SU-DHL-6 (cell line): ENCODE data around the gene MT1A.

ENCODE experiments used
- EZH2phosphoT487 ChIP-seq: fragments of 200-600 bp; sonication (generic), shearing (Covaris generic); conservative IDR thresholded peaks from 2 replicates; pipeline ENCODE4 v1.6.1; 2018; ENCODE audit warnings: mild to moderate bottlenecking, antibody characterized with exemption, low read length, moderate library complexity, mixed read lengths
- TF ChIP-seq, protein P1 (sequence below): fragments of 200-600 bp; sonication (generic); IDR thresholded peaks from one replicate; pipeline ENCODE4 v1.5.1; 2017; ENCODE audit warnings: antibody characterized with exemption, mild to moderate bottlenecking, low read length, moderate library complexity; ENCODE audit not compliant: insufficient read depth, poor library complexity, severe bottlenecking

DNA sequence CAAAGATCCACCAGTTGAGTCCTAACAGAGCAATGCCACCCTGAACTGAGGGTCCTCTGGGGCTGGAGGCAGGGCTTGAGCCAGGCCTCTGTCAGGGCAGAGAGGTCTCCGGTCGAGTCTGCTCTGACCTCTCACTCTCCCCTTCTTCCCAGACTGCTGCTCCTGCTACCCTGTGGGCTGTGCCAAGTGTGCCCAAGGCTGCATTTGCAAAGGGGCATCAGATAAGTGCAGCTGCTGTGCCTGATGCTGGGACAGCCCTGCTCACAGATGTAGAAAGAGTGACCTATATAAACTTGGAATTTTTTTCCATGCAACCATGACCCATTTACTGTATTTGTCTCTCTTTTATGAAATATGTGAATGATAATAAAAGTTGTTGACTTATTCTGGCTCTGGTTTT is 10.8 kb downstream of the MT1A start:
- TF ChIP-seq, protein P1, sequence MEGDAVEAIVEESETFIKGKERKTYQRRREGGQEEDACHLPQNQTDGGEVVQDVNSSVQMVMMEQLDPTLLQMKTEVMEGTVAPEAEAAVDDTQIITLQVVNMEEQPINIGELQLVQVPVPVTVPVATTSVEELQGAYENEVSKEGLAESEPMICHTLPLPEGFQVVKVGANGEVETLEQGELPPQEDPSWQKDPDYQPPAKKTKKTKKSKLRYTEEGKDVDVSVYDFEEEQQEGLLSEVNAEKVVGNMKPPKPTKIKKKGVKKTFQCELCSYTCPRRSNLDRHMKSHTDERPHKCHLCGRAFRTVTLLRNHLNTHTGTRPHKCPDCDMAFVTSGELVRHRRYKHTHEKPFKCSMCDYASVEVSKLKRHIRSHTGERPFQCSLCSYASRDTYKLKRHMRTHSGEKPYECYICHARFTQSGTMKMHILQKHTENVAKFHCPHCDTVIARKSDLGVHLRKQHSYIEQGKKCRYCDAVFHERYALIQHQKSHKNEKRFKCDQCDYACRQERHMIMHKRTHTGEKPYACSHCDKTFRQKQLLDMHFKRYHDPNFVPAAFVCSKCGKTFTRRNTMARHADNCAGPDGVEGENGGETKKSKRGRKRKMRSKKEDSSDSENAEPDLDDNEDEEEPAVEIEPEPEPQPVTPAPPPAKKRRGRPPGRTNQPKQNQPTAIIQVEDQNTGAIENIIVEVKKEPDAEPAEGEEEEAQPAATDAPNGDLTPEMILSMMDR = no peak
- no peak for TF ChIP-seq EZH2phosphoT487
